ENCODE results near the gene HYI. TPM values are rescaled to one million over a fixed set of nuclear protein-coding genes. Genes with fewer than 3 reads are reported as not detected.

The HYI gene
- total and polyA plus RNA-seq, 2 donors (not counting 1 experiment from before 2014, with no cell fraction given): 26.3 to 36.5 TPM

- peaks cover 21% of the 10 kb centered on the region for H3K4me1 ChIP-seq (ENCODE audit: control insufficient read depth, extremely low read depth, insufficient read depth, low read length)
- TF ChIP-seq EZH2 (IDR thresholded peaks at IDR 0.05; ENCODE audit: low read length, missing control alignments) (no peak), CTCF (conservative IDR thresholded peaks at IDR 0.05 in 1 of 2, IDR thresholded peaks at IDR 0.05 in 1 of 2; ENCODE audit: low read depth in 1 of 2, low read length in 2 of 2) (no peak)
- H3K4me2 ChIP-seq (ENCODE audit: extremely low read depth, insufficient read depth, low read length): no peak overlapping the region
Observed at GRCh38 chr1:43472087-43472462, 18.3 kb upstream of the HYI start.

GRCh38 chr1:43469932-43470331 lies 16.2 kb upstream of the HYI start:
- H3K79me2 ChIP-seq (ENCODE audit: control insufficient read depth, insufficient read depth, low read length): no peaks in the 10 kb centered on the region
- no peak overlapping the region for H3K4me2 ChIP-seq (ENCODE audit: extremely low read depth, insufficient read depth, low read length)
- no peak overlapping the region for H3K27ac ChIP-seq (ENCODE audit: insufficient read depth, low read length)
- TF ChIP-seq CTCF (conservative IDR thresholded peaks at IDR 0.05 in 1 of 2, IDR thresholded peaks at IDR 0.05 in 1 of 2; ENCODE audit: low read depth in 1 of 2, low read length in 2 of 2) (no peak), EZH2 (IDR thresholded peaks at IDR 0.05; ENCODE audit: low read length, missing control alignments) (no peak)
- H3K4me3 ChIP-seq (replicated peaks in 1 of 4; ENCODE audit: control extremely low read depth in 1 of 4, insufficient read depth in 1 of 4, low read depth in 3 of 4, low read length in 4 of 4): no peak overlapping the region
- no peak overlapping the region for H3K9ac ChIP-seq (ENCODE audit: insufficient read depth, low read length)
- no peaks in the 10 kb centered on the region for H3K9me3 ChIP-seq (ENCODE audit: control insufficient read depth, insufficient read depth, low read depth, low read length)
- H3K36me3 ChIP-seq (ENCODE audit: control insufficient read depth, insufficient read depth, low read length): no peaks in the 10 kb centered on the region
- H3K27me3 ChIP-seq (ENCODE audit: control insufficient read depth, insufficient read depth, low read length): no peaks in the 10 kb centered on the region
- H2AFZ ChIP-seq (ENCODE audit: low read length): no peak overlapping the region
- H3K4me1 ChIP-seq (ENCODE audit: control insufficient read depth, extremely low read depth, insufficient read depth, low read length): peaks cover 15% of the 10 kb centered on the region
- no peaks in the 10 kb centered on the region for H4K20me1 ChIP-seq (ENCODE audit: control insufficient read depth, extremely low read depth, insufficient read depth, low read length)
- DNase-seq (ENCODE audit: low read depth in 2 of 2): no peak

More at GRCh38 chr1:43472087-43472462, 18.3 kb upstream of the HYI start:
- Histone ChIP-seq H3K79me2 (ENCODE audit: control insufficient read depth, insufficient read depth, low read length) (no peaks in the 10 kb centered on the region), H4K20me1 (ENCODE audit: control insufficient read depth, extremely low read depth, insufficient read depth, low read length) (no peaks in the 10 kb centered on the region), H3K9me3 (ENCODE audit: control insufficient read depth, insufficient read depth, low read depth, low read length) (no peaks in the 10 kb centered on the region), H3K4me3 (replicated peaks in 1 of 4; ENCODE audit: control extremely low read depth in 1 of 4, insufficient read depth in 1 of 4, low read depth in 3 of 4, low read length in 4 of 4) (no peak overlapping the region), H3K27me3 (ENCODE audit: control insufficient read depth, insufficient read depth, low read length) (no peaks in the 10 kb centered on the region), H3K27ac (ENCODE audit: insufficient read depth, low read length) (peak overlapping the region; percentile 81), H3K9ac (ENCODE audit: insufficient read depth, low read length) (peak overlapping the region; percentile 8), H2AFZ (ENCODE audit: low read length) (peak overlapping the region; percentile 9), H3K36me3 (ENCODE audit: control insufficient read depth, insufficient read depth, low read length) (no peaks in the 10 kb centered on the region)
- DNase-seq (ENCODE audit: low read depth in 2 of 2): no peak

- H3K4me1 ChIP-seq (ENCODE audit: control insufficient read depth, extremely low read depth, insufficient read depth, low read length): peaks cover 10% of the 10 kb centered on the region
- H3K27me3 ChIP-seq (ENCODE audit: control insufficient read depth, insufficient read depth, low read length): no peaks in the 10 kb centered on the region
- H3K27ac ChIP-seq (ENCODE audit: insufficient read depth, low read length): no peak overlapping the region
- H3K79me2 ChIP-seq (ENCODE audit: control insufficient read depth, insufficient read depth, low read length): no peaks in the 10 kb centered on the region
- no peak overlapping the region for H3K4me2 ChIP-seq (ENCODE audit: extremely low read depth, insufficient read depth, low read length)
- H3K9me3 ChIP-seq (ENCODE audit: control insufficient read depth, insufficient read depth, low read depth, low read length): no peaks in the 10 kb centered on the region
- H4K20me1 ChIP-seq (ENCODE audit: control insufficient read depth, extremely low read depth, insufficient read depth, low read length): no peaks in the 10 kb centered on the region
- H3K36me3 ChIP-seq (ENCODE audit: control insufficient read depth, insufficient read depth, low read length): no peaks in the 10 kb centered on the region
- no peak for DNase-seq (ENCODE audit: low read depth in 2 of 2)
- no peak overlapping the region for H2AFZ ChIP-seq (ENCODE audit: low read length)
- H3K9ac ChIP-seq (ENCODE audit: insufficient read depth, low read length): no peak overlapping the region
- H3K4me3 ChIP-seq (replicated peaks in 1 of 4; ENCODE audit: control extremely low read depth in 1 of 4, insufficient read depth in 1 of 4, low read depth in 3 of 4, low read length in 4 of 4): no peak overlapping the region
- TF ChIP-seq EZH2 (IDR thresholded peaks at IDR 0.05; ENCODE audit: low read length, missing control alignments) (no peak), CTCF (conservative IDR thresholded peaks at IDR 0.05 in 1 of 2, IDR thresholded peaks at IDR 0.05 in 1 of 2; ENCODE audit: low read depth in 1 of 2, low read length in 2 of 2) (no peak)
Observed at GRCh38 chr1:43468414-43468813, 14.7 kb upstream of the HYI start.
